ENCODE measurements around the gene KCNJ9.
"Not testable (repeated sequence)": the region's sequence is repeated elsewhere in the genome, so short reads cannot be mapped to it uniquely, and the experiment has no call there.

Gene KCNJ9

GRCh38 chr1:160105155-160105554 is 23.8 kb downstream of the KCNJ9 start:
- DNase-seq, result no peak

- no peak for DNase-seq
Observed at GRCh38 chr1:160107512-160107911, 26.2 kb downstream of the KCNJ9 start.

GRCh38 chr1:160108888-160109662 is 27.7 kb downstream of the KCNJ9 start:
- peak; percentile 56 for DNase-seq

GRCh38 chr1:160109686-160110085 is 28.3 kb downstream of the KCNJ9 start:
- no peak for DNase-seq

DNA sequence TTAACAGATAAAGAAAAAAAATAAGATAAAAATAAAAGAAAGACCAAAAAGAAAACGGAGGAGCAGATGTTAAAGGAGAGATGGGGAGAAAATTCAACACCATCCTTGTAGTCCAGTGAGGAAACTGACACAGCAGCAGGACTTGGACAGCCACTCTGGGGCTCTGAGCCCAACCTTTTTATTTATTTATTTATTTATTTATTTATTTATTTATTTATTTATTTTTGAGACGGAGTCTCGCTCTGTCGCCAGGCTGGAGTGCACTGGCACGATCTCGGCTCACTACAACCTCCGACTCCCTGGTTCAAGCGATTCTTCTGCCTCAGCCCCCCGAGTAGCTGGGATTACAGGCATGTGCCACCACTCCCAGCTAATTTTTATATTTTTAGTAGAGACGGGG is 30.1 kb downstream of the KCNJ9 start:
- not testable (repeated sequence) for DNase-seq

DNA sequence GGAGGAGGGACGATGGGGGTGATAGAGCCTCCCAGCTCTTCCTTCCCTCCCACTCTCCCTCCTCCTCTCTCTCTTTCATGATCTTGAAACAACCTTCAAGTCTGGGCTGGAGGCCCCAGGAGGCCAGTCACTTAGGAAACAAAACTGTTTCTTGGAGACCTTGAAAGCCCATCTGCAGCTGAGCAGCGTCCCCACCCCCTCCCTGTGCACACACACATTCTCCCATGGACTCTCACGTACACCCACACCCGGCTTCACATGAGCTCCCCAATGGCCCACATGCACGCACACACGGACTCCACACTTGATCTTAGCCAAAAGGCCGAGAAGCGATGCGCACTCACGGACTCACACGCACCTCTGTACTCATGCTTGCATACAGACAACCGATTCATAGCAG is 31.0 kb downstream of the KCNJ9 start:
- DNase-seq, result no peak

DNA sequence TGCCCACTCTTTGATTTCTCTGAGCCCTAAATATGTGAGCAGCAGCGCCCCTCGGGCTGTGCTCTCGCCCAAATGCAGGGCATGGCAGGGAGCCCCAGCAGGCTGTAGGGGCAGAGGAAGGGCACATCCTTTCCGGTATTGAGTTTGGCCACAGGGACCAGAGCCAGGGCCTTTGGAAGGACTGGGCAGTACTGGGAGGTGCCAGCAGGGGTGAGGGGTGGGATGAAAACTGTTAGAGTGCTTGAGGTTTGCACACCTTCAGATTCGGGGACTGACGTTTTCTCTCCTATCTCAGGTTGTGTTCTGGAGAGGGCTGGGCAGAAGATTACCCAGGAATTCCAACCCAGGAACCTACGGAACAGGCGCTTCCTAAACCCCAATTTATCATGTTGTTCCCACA is 32.1 kb downstream of the KCNJ9 start:
- DNase-seq, result no peak

GRCh38 chr1:160114085-160114484 is 32.7 kb downstream of the KCNJ9 start:
- no peak for DNase-seq

- DNase-seq, result no peak
Observed at GRCh38 chr1:160115545-160116282, 34.4 kb downstream of the KCNJ9 start, which contains the start of gene ATP1A2. Gene ATP1A2 (plus strand): TSS chr1:160115759. CDS start chr1:160115862, 103 bp downstream.

- no peak for DNase-seq
Observed at GRCh38 chr1:160116283-160117147, 35.2 kb downstream of the KCNJ9 start.

DNA sequence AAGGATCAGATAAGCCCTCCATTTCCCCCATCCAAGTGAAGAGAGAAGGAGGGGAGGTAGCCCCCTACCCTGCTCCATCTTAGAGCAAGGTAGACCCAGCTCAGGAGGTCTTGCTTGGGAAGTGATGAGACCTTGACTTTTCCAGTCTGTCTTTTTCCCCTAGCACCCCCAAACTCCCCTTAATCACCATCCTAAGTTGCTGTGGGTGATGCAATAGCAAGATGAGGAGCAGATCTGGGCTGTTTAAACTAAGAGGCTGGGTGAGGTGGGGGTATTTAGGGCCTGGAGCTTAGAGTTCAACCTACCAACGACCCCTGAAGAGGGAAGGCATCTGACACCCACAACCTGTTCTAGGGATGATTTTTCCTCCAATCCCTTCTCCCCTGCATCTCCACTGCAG is 36.0 kb downstream of the KCNJ9 start:
- no peak for DNase-seq

- no peak for DNase-seq
Observed at GRCh38 chr1:160117709-160118183, 36.4 kb downstream of the KCNJ9 start.

DNA sequence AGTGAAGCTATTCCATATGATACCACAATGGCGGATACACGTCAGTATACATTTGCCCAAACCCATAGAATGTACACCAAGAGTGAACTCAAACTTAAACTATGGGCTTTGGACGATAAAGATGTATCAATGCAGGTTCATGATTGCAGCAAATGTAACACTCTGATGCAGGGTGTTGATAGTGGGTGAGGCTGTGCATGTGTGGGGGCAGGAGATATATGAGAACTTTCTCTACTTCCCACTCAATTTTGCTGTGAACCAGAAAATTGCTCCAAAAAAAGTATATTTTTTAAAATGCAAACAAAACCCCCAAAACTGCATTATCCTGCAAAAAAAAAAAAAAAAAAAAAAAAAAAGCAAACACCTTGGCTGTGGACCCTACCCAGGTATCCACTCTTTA is 37.6 kb downstream of the KCNJ9 start:
- DNase-seq, result no peak

DNA sequence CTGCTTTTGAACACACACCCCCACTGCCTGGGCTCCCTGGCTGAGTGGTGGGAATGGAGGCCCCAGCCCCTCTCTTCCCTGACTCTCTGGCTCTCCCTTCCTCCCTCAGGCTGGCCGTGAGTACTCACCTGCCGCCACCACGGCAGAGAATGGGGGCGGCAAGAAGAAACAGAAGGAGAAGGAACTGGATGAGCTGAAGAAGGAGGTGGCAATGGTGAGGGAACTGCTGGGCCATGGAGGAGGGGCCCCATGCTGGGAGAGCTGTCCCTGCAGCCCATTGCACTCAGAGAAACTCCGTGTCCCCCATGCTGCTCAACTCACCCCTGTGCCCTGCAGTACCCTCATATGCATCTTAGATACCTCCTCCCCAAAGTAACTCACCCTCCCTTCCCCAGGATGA is 39.5 kb downstream of the KCNJ9 start:
- no peak for DNase-seq

GRCh38 chr1:160121388-160121787 is 40.0 kb downstream of the KCNJ9 start:
- no peak for DNase-seq

DNA sequence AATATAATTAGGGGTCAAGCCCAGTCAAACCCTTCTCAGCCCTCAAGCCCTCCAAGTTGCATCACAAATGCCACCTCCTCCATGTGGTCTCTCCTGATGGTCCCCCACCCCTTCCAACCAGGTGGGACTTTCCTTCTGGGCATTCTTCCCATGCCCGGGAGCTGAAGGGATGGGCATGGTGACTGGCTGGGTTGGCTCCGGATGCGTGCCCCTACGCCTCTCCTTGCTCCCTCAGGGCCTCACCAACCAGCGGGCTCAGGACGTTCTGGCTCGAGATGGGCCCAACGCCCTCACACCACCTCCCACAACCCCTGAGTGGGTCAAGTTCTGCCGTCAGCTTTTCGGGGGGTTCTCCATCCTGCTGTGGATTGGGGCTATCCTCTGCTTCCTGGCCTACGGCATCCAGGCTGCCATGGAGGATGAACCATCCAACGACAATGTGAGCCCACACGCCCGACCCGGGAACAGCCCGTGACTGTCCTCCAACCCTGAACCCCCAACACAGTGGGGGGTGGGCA is 41.7 kb downstream of the KCNJ9 start:
- DNase-seq, result no peak

DNA sequence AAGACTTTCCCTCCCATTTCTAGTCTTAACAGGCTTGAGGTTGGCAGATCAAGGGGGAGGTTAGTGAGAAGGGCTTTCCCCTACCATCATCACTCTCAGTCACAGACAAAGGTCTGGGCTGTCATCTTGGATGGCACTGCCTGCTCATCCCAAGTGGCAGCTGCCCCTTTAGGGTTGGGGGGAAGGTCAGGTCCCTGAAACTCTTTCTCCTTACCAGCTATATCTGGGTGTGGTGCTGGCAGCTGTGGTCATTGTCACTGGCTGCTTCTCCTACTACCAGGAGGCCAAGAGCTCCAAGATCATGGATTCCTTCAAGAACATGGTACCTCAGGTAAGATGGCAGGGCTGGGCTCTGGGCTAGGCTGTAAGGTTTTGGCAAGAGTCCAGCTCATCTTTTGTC is 42.4 kb downstream of the KCNJ9 start:
- no peak for DNase-seq

DNA sequence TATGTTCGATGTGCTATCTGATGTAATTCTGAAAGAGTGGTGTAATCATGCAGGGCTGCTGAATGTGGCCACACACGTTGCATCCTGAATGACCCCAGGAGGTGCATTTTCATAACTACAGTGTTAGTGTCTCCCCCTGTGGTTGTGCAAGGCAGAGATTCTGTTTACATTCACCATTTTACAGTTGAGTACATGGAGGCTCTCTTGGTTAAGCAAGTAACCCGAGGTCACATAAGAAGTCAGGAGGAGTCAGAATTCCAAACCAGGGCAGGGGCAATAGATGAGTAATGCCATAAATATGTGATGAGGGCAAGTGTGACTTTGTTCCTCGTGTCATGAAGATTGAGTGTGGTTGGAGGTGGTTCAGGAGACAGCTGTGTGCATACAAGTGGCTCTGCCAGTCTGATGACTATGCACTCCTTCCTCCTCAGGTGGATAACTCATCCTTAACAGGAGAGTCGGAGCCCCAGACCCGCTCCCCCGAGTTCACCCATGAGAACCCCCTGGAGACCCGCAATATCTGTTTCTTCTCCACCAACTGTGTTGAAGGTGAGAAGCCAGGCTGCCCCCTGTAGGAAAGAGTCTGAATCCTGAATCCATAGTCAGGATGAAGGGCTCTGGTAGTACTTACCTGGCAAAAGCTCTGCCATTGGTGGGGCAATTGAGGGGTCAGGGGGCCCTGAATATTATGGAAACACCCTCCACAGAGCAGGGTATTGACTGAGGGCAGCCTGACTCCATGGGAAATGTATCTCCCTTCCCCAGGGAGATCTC is 43.6 kb downstream of the KCNJ9 start:
- no peak for DNase-seq

DNA sequence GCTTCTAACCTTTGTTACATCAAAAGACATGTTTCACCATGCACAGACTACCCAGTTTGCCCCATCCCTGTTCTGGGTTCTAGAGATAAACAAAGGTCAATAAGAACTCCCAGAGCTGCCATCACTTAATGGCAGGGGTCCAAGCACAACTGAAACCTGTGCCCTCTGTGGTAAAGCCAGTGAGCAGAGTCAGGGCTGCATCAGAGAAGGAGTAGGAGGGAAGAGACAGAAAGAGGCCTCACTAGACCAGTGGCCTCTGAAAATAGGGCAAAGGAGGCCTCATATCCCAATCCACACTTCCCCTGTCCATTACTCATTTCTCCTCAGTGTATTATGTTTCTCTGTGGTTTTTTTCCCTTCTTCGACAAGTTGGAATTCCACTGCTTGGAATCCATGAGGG is 44.4 kb downstream of the KCNJ9 start:
- no peak for DNase-seq

GRCh38 chr1:160126342-160126741 is 45.0 kb downstream of the KCNJ9 start:
- DNase-seq, result not testable (repeated sequence)

DNA sequence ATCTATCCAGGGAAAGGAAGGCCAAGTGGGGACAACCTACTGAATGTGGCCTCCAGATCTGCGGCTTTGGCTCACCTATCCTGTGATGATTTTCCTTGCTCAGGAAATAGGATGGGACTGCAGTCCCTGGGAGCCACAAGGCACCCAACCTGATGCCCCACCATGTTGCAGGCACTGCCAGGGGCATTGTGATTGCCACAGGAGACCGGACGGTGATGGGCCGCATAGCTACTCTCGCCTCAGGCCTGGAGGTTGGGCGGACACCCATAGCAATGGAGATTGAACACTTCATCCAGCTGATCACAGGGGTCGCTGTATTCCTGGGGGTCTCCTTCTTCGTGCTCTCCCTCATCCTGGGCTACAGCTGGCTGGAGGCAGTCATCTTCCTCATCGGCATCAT is 46.0 kb downstream of the KCNJ9 start:
- DNase-seq, result no peak

GRCh38 chr1:160127865-160128523 is 46.7 kb downstream of the KCNJ9 start:
- DNase-seq, result no peak
